T-helper 1 cell treated with Interleukin-12 subunit alpha and Interleukin-12 subunit beta and Interleukin-4 antibody, amounts not matched to agents 30 ng/mL and 1 ng/mL, for 36 hours (primary cell): ENCODE measurements around the gene CFAP45. TPM values are rescaled to one million over a fixed set of nuclear protein-coding genes. Genes with fewer than 3 reads are reported as not detected.

Experiments used
- intact Hi-C: fragments of 100-400 bp; cut with micrococcal nuclease; formaldehyde crosslinking; loops from one replicate; pipeline ENCODE4 v1.15.1; 2024
- total RNA-seq: library from RNA; stranded (reverse); gene quantifications from 2 replicates; pipeline ENCODE4 v1.2.3, GENCODE V29; 2022

Gene CFAP45
- total RNA-seq, 1 donor from 2014 or later = 0.76 TPM

- intact Hi-C loops = no loop called here
Observed at GRCh38 chr1:159883134-159883533, 16.8 kb downstream of the CFAP45 start.

- intact Hi-C loops = no loop called here
Observed at GRCh38 chr1:159882527-159882862, 17.5 kb downstream of the CFAP45 start.

- intact Hi-C loops = no loop called here
Observed at GRCh38 chr1:159881622-159882526, 18.1 kb downstream of the CFAP45 start.

GRCh38 chr1:159880430-159880829 is 19.5 kb downstream of the CFAP45 start:
- intact Hi-C loops = no loop called here

GRCh38 chr1:159879977-159880376 is 20.0 kb downstream of the CFAP45 start:
- intact Hi-C loops = no loop called here

- intact Hi-C loops = no loop called here
Observed at GRCh38 chr1:159879136-159879535, 20.8 kb downstream of the CFAP45 start.

- intact Hi-C loops = no loop called here
Observed at GRCh38 chr1:159877695-159878444, 22.1 kb downstream of the CFAP45 start.

- intact Hi-C loops = no loop called here
Observed at GRCh38 chr1:159873530-159874143, 26.3 kb downstream of the CFAP45 start.

- intact Hi-C loops = no loop called here
Observed at GRCh38 chr1:159872891-159873290, 27.1 kb downstream of the CFAP45 start.

- intact Hi-C loops = no loop called here
Observed at GRCh38 chr1:159870704-159871103, 29.3 kb downstream of the CFAP45 start.

GRCh38 chr1:159869607-159870006 is 30.4 kb downstream of the CFAP45 start:
- intact Hi-C loops = no loop called here

- intact Hi-C loops = no loop called here
Observed at GRCh38 chr1:159869173-159869572, 30.8 kb downstream of the CFAP45 start.

- intact Hi-C loops = no loop called here
Observed at GRCh38 chr1:159868766-159869165, 31.2 kb downstream of the CFAP45 start.

- intact Hi-C loops = no loop called here
Observed at GRCh38 chr1:159867664-159868026, 32.3 kb downstream of the CFAP45 start.

- intact Hi-C loops = no loop called here
Observed at GRCh38 chr1:159866905-159867663, 32.9 kb downstream of the CFAP45 start.

- intact Hi-C loops = no loop called here
Observed at GRCh38 chr1:159866066-159866465, 33.9 kb downstream of the CFAP45 start.

- intact Hi-C loops = no loop called here
Observed at GRCh38 chr1:159864262-159864661, 35.7 kb downstream of the CFAP45 start.

GRCh38 chr1:159862557-159862956 is 37.4 kb downstream of the CFAP45 start, which contains the start of gene VSIG8:
Gene VSIG8, minus strand, starts transcription at chr1:159862657. Its CDS starts 136 bp downstream, at chr1:159862521.
- intact Hi-C loops = no loop called here

GRCh38 chr1:159862031-159862430 is 37.9 kb downstream of the CFAP45 start:
- intact Hi-C loops = no loop called here

GRCh38 chr1:159861218-159861617 is 38.7 kb downstream of the CFAP45 start:
- intact Hi-C loops = no loop called here

GRCh38 chr1:159860456-159860855 is 39.5 kb downstream of the CFAP45 start:
- intact Hi-C loops = no loop called here
